ENCODE data around the gene CTIF. TPM values are rescaled to one million over a fixed set of nuclear protein-coding genes. Genes with fewer than 3 reads are reported as not detected.

Gene CTIF
- total RNA-seq, 1 donor from 2014 or later = 51.5 TPM

- H3K4me3 Mint-ChIP-seq (ENCODE audit: unreplicated experiment) = no peak overlapping the region
Measured at GRCh38 chr18:48619501-48619900, 80.7 kb downstream of the CTIF start.

GRCh38 chr18:48620071-48620470 lies 81.2 kb downstream of the CTIF start:
- H3K9me3 Mint-ChIP-seq (ENCODE audit: unreplicated experiment) = no peaks in the 10 kb centered on the region
- DNase-seq (ENCODE audit: low spot score) = no peak
- peaks cover 16% of the 10 kb centered on the region for H3K36me3 Mint-ChIP-seq (ENCODE audit: low read depth, unreplicated experiment)
- peaks cover 11% of the 10 kb centered on the region for H3K4me1 Mint-ChIP-seq (ENCODE audit: unreplicated experiment)
- no peak overlapping the region for H3K27ac Mint-ChIP-seq (ENCODE audit: unreplicated experiment)
- no peak for TF ChIP-seq CTCF (IDR thresholded peaks at IDR 0.05; ENCODE audit: unreplicated experiment)
- H3K4me3 Mint-ChIP-seq (ENCODE audit: unreplicated experiment) = no peak overlapping the region
- H3K27me3 Mint-ChIP-seq (ENCODE audit: unreplicated experiment) = peaks cover 8% of the 10 kb centered on the region

More at GRCh38 chr18:48619501-48619900, 80.7 kb downstream of the CTIF start:
- Mint-ChIP-seq H3K9me3 (ENCODE audit: unreplicated experiment) (no peaks in the 10 kb centered on the region), H3K27me3 (ENCODE audit: unreplicated experiment) (peaks cover 7% of the 10 kb centered on the region), H3K27ac (ENCODE audit: unreplicated experiment) (no peak overlapping the region), H3K36me3 (ENCODE audit: low read depth, unreplicated experiment) (peaks cover 16% of the 10 kb centered on the region), H3K4me1 (ENCODE audit: unreplicated experiment) (peaks cover 11% of the 10 kb centered on the region)
- no peak for DNase-seq (ENCODE audit: low spot score)
- TF ChIP-seq CTCF (IDR thresholded peaks at IDR 0.05; ENCODE audit: unreplicated experiment) = no peak

- Mint-ChIP-seq H3K4me1 (ENCODE audit: unreplicated experiment) (peaks cover 9% of the 10 kb centered on the region), H3K27ac (ENCODE audit: unreplicated experiment) (no peak overlapping the region), H3K36me3 (ENCODE audit: low read depth, unreplicated experiment) (peaks cover 16% of the 10 kb centered on the region), H3K9me3 (ENCODE audit: unreplicated experiment) (no peaks in the 10 kb centered on the region), H3K27me3 (ENCODE audit: unreplicated experiment) (peaks cover 8% of the 10 kb centered on the region), H3K4me3 (ENCODE audit: unreplicated experiment) (no peak overlapping the region)
- TF ChIP-seq CTCF (IDR thresholded peaks at IDR 0.05; ENCODE audit: unreplicated experiment) = no peak
- DNase-seq (ENCODE audit: low spot score) = no peak
Measured at GRCh38 chr18:48621240-48621639, 82.4 kb downstream of the CTIF start.

GRCh38 chr18:48621815-48622555 lies 83.2 kb downstream of the CTIF start:
- DNase-seq (ENCODE audit: low spot score) = no peak
- H3K36me3 Mint-ChIP-seq (ENCODE audit: low read depth, unreplicated experiment) = peaks cover 16% of the 10 kb centered on the region
- no peak overlapping the region for H3K27ac Mint-ChIP-seq (ENCODE audit: unreplicated experiment)
- H3K27me3 Mint-ChIP-seq (ENCODE audit: unreplicated experiment) = peaks cover 8% of the 10 kb centered on the region
- no peak for TF ChIP-seq CTCF (IDR thresholded peaks at IDR 0.05; ENCODE audit: unreplicated experiment)
- no peaks in the 10 kb centered on the region for H3K9me3 Mint-ChIP-seq (ENCODE audit: unreplicated experiment)
- H3K4me1 Mint-ChIP-seq (ENCODE audit: unreplicated experiment) = peaks cover 5% of the 10 kb centered on the region
- H3K4me3 Mint-ChIP-seq (ENCODE audit: unreplicated experiment) = no peak overlapping the region

GRCh38 chr18:48622911-48623431 lies 84.1 kb downstream of the CTIF start:
- Mint-ChIP-seq H3K9me3 (ENCODE audit: unreplicated experiment) (no peaks in the 10 kb centered on the region), H3K27me3 (ENCODE audit: unreplicated experiment) (peaks cover 8% of the 10 kb centered on the region), H3K27ac (ENCODE audit: unreplicated experiment) (no peak overlapping the region), H3K36me3 (ENCODE audit: low read depth, unreplicated experiment) (peaks cover 20% of the 10 kb centered on the region), H3K4me1 (ENCODE audit: unreplicated experiment) (peaks cover 11% of the 10 kb centered on the region), H3K4me3 (ENCODE audit: unreplicated experiment) (no peak overlapping the region)
- no peak for DNase-seq (ENCODE audit: low spot score)
- TF ChIP-seq CTCF (IDR thresholded peaks at IDR 0.05; ENCODE audit: unreplicated experiment) = no peak
